GM23338 (cell line): ENCODE results near the gene TMEM187. TPM values are rescaled to one million over a fixed set of nuclear protein-coding genes. Genes with fewer than 3 reads are reported as not detected.

Source experiments
- ATAC-seq: fragments of 200-7000 bp; cut with Tn5 transposase; 3 replicates; pipeline ENCODE4 v1.9.1; 2020
- DNase-seq: peaks from one replicate; pipeline ENCODE4 v3.0.0-alpha.2; 2015; ENCODE audit warnings: low spot score
- H2AFZ ChIP-seq: fragments of 200-600 bp; sonication (generic); 2 replicates; pipeline ENCODE4 v1.8.0; 2016; ENCODE audit warnings: antibody characterized with exemption, mild to moderate bottlenecking, moderate library complexity
- H3F3A ChIP-seq: fragments of 200-600 bp; sonication (generic); replicated peaks from 2 replicates; pipeline ENCODE4 v1.8.0; 2017; ENCODE audit warnings: antibody characterized with exemption, mixed run types, low read depth
- H3K27ac ChIP-seq: fragments of 200-600 bp; sonication (generic); 2 replicates; pipeline ENCODE4 v1.6.1; 2016; ENCODE audit warnings: low read depth
- H3K27me3 ChIP-seq: fragments of 200-600 bp; sonication (generic); 2 replicates; pipeline ENCODE4 v1.8.0; 2016; ENCODE audit warnings: mild to moderate bottlenecking, mixed run types, moderate library complexity; ENCODE audit not compliant: insufficient read depth
- H3K36me3 ChIP-seq: fragments of 200-600 bp; sonication (generic); 2 replicates; pipeline ENCODE4 v1.8.0; 2016; ENCODE audit warnings: mild to moderate bottlenecking; ENCODE audit not compliant: insufficient read depth
- H3K4me1 ChIP-seq: fragments of 200-600 bp; sonication (generic); 2 replicates; pipeline ENCODE4 v1.8.0; 2016; ENCODE audit warnings: mild to moderate bottlenecking, moderate library complexity; ENCODE audit not compliant: insufficient read depth
- H3K4me2 ChIP-seq: fragments of 200-600 bp; sonication (generic); 2 replicates; pipeline ENCODE4 v1.7.1; 2017; ENCODE audit warnings: mixed run types
- H3K4me3 ChIP-seq: fragments of 200-600 bp; sonication (generic); 2 replicates; pipeline ENCODE4 v1.6.1; 2016; ENCODE audit warnings: mixed run types
- H3K79me2 ChIP-seq: fragments of 200-600 bp; sonication (generic); replicated peaks from 2 replicates; pipeline ENCODE4 v1.8.0; 2017; ENCODE audit warnings: mild to moderate bottlenecking; ENCODE audit not compliant: insufficient read depth
- H3K9me2 ChIP-seq: fragments of 200-600 bp; sonication (generic); 2 replicates; pipeline ENCODE4 v1.8.0; 2017; ENCODE audit not compliant: insufficient read depth
- H4K20me1 ChIP-seq: fragments of 200-600 bp; sonication (generic); replicated peaks from 2 replicates; pipeline ENCODE4 v1.8.0; 2017; ENCODE audit warnings: mild to moderate bottlenecking; ENCODE audit not compliant: insufficient read depth
- H3K27ac Mint-ChIP-seq: 2 replicates; pipeline ENCODE4 v1.8.0; 2020; ENCODE audit warnings: inconsistent platforms, mild to moderate bottlenecking, moderate library complexity, mixed read lengths
- H3K27me3 Mint-ChIP-seq: 3 replicates; pipeline ENCODE4 v1.8.0; 2022; ENCODE audit warnings: low read depth, mild to moderate bottlenecking, moderate library complexity, mixed read lengths, inconsistent platforms; ENCODE audit not compliant: insufficient read depth, poor library complexity
- H3K36me3 Mint-ChIP-seq: 3 replicates; pipeline ENCODE4 v1.8.0; 2021; ENCODE audit warnings: low read depth, mild to moderate bottlenecking, inconsistent platforms, moderate library complexity, mixed read lengths
- H3K4me1 Mint-ChIP-seq: 3 replicates; pipeline ENCODE4 v1.8.0; 2020; ENCODE audit warnings: mild to moderate bottlenecking, inconsistent platforms, mixed read lengths
- H3K4me3 Mint-ChIP-seq: 3 replicates; pipeline ENCODE4 v1.8.0; 2021; ENCODE audit warnings: moderate library complexity, mild to moderate bottlenecking, inconsistent platforms, mixed read lengths
- H3K9me3 Mint-ChIP-seq: 3 replicates; pipeline ENCODE4 v1.8.0; 2020; ENCODE audit warnings: moderate library complexity, mild to moderate bottlenecking, inconsistent platforms, mixed read lengths
- CREB1 ChIP-seq: fragments of 250-450 bp; sonication (Bioruptor Pico); IDR thresholded peaks from 2 replicates; pipeline ENCODE4 v1.5.0; 2020; ENCODE audit warnings: low read depth, mild to moderate bottlenecking, moderate library complexity
- ETS1 ChIP-seq: IDR thresholded peaks from 2 replicates; pipeline ENCODE4 v1.6.1; 2016; ENCODE audit warnings: antibody characterized with exemption
- EZH2 ChIP-seq: fragments of 200-600 bp; sonication (generic); IDR thresholded peaks from one replicate; pipeline ENCODE4 v1.8.0; 2017; ENCODE audit warnings: antibody characterized with exemption, mild to moderate bottlenecking, low read depth; ENCODE audit not compliant: unreplicated experiment
- EZH2phosphoT487 ChIP-seq: fragments of 200-600 bp; sonication (generic); IDR thresholded peaks from one replicate; pipeline ENCODE4 v1.8.1; 2018; ENCODE audit warnings: antibody characterized with exemption; ENCODE audit not compliant: unreplicated experiment
- JUNB ChIP-seq: IDR thresholded peaks from one replicate; pipeline ENCODE4 v1.6.1; 2016; ENCODE audit warnings: antibody characterized with exemption; ENCODE audit not compliant: unreplicated experiment
- NANOG ChIP-seq: IDR thresholded peaks from 2 replicates; pipeline ENCODE4 v1.6.1; 2016; ENCODE audit warnings: antibody characterized with exemption, borderline replicate concordance
- POLR2AphosphoS5 ChIP-seq: IDR thresholded peaks from 2 replicates; pipeline ENCODE4 v1.6.1; 2016; ENCODE audit warnings: antibody characterized with exemption, low read depth
- STAT1 ChIP-seq: IDR thresholded peaks from one replicate; pipeline ENCODE4 v1.6.1; 2016; ENCODE audit warnings: antibody characterized with exemption; ENCODE audit not compliant: unreplicated experiment
- ZNF114 ChIP-seq: fragments of 250-450 bp; sonication (Bioruptor Pico); IDR thresholded peaks from 2 replicates; pipeline ENCODE4 v1.5.0; 2020; ENCODE audit warnings: mild to moderate bottlenecking, moderate library complexity
- ZNF331 ChIP-seq: fragments of 250-450 bp; sonication (Bioruptor Pico); IDR thresholded peaks from 2 replicates; pipeline ENCODE4 v1.5.0; 2020; ENCODE audit warnings: low read depth, mild to moderate bottlenecking, moderate library complexity
- ZNF462 ChIP-seq: fragments of 250-450 bp; sonication (Bioruptor Pico); IDR thresholded peaks from 2 replicates; pipeline ENCODE4 v1.5.0; 2020; ENCODE audit warnings: mild to moderate bottlenecking, moderate library complexity
- polyA plus RNA-seq: library from polyadenylated mRNA; unstranded; fragments of >200 nt; fragmentation: Nextera tagmentation; extraction: Ambion mirVana; gene quantifications from 2 replicates; pipeline ENCODE4 v1.2.1, GENCODE V29; 2016
- total RNA-seq: library from RNA; depleted of rRNA; stranded (reverse); fragments of >200 nt; shearing (Covaris generic); gene quantifications from 2 replicates; pipeline ENCODE4 v1.2.3, GENCODE V29; 2014
- TF ChIP-seq, protein P1 (sequence below), 2 experiments: fragments of 200-600 bp in 1 of 2; sonication (generic) in 1 of 2; conservative IDR thresholded peaks; 2 replicates each; pipeline versions ENCODE4 v1.5.1 to v1.6.1; 2016 to 2017; ENCODE audit warnings: antibody characterized with exemption in 2 of 2, low read depth in 2 of 2, mild to moderate bottlenecking in 2 of 2, moderate library complexity in 1 of 2
- TF ChIP-seq, protein P2 (sequence below): IDR thresholded peaks from one replicate; pipeline ENCODE4 v1.6.1; 2018; ENCODE audit warnings: antibody characterized with exemption; ENCODE audit not compliant: unreplicated experiment

TMEM187 gene
- total and polyA plus RNA-seq, 2 experiments from 2014 or later, result 2.5 to 4.4 TPM

GRCh38 chrX:154010330-154011087 lies 38.0 kb downstream of the TMEM187 start:
- Histone ChIP-seq H3K4me1 (no peaks in the 10 kb centered on the region), H3K9me2 (no peaks in the 10 kb centered on the region), H3K27me3 (no peaks in the 10 kb centered on the region), H3K36me3 (no peaks in the 10 kb centered on the region), H3K4me3 (no peak overlapping the region), H3K27ac (no peak overlapping the region), H3K4me2 (no peak overlapping the region), H2AFZ (no peak overlapping the region), H4K20me1 (no peaks in the 10 kb centered on the region), H3F3A (no peaks in the 10 kb centered on the region), H3K79me2 (no peaks in the 10 kb centered on the region)
- peaks cover 2% of the 10 kb centered on the region for H3K27me3 Mint-ChIP-seq
- H3K27ac Mint-ChIP-seq, result no peak overlapping the region
- H3K36me3 Mint-ChIP-seq, result peaks cover 21% of the 10 kb centered on the region; the same call in 2 of the 3 replicates
- peaks cover 11% of the 10 kb centered on the region for H3K4me1 Mint-ChIP-seq
- TF ChIP-seq EZH2phosphoT487, result no peak
- no peak for TF ChIP-seq ZNF114
- TF ChIP-seq ETS1, result no peak
- TF ChIP-seq EZH2, result no peak
- TF ChIP-seq, protein P1, sequence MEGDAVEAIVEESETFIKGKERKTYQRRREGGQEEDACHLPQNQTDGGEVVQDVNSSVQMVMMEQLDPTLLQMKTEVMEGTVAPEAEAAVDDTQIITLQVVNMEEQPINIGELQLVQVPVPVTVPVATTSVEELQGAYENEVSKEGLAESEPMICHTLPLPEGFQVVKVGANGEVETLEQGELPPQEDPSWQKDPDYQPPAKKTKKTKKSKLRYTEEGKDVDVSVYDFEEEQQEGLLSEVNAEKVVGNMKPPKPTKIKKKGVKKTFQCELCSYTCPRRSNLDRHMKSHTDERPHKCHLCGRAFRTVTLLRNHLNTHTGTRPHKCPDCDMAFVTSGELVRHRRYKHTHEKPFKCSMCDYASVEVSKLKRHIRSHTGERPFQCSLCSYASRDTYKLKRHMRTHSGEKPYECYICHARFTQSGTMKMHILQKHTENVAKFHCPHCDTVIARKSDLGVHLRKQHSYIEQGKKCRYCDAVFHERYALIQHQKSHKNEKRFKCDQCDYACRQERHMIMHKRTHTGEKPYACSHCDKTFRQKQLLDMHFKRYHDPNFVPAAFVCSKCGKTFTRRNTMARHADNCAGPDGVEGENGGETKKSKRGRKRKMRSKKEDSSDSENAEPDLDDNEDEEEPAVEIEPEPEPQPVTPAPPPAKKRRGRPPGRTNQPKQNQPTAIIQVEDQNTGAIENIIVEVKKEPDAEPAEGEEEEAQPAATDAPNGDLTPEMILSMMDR (conservative IDR thresholded peaks at IDR 0.05; ENCODE audit: low read depth in 2 of 2), result no peak
- TF ChIP-seq POLR2AphosphoS5, result no peak
- no peak for TF ChIP-seq ZNF462 (CRISPR knock-in tag)
- no peak for TF ChIP-seq JUNB
- no peak for TF ChIP-seq ZNF331 (CRISPR knock-in tag)
- TF ChIP-seq, protein P2, sequence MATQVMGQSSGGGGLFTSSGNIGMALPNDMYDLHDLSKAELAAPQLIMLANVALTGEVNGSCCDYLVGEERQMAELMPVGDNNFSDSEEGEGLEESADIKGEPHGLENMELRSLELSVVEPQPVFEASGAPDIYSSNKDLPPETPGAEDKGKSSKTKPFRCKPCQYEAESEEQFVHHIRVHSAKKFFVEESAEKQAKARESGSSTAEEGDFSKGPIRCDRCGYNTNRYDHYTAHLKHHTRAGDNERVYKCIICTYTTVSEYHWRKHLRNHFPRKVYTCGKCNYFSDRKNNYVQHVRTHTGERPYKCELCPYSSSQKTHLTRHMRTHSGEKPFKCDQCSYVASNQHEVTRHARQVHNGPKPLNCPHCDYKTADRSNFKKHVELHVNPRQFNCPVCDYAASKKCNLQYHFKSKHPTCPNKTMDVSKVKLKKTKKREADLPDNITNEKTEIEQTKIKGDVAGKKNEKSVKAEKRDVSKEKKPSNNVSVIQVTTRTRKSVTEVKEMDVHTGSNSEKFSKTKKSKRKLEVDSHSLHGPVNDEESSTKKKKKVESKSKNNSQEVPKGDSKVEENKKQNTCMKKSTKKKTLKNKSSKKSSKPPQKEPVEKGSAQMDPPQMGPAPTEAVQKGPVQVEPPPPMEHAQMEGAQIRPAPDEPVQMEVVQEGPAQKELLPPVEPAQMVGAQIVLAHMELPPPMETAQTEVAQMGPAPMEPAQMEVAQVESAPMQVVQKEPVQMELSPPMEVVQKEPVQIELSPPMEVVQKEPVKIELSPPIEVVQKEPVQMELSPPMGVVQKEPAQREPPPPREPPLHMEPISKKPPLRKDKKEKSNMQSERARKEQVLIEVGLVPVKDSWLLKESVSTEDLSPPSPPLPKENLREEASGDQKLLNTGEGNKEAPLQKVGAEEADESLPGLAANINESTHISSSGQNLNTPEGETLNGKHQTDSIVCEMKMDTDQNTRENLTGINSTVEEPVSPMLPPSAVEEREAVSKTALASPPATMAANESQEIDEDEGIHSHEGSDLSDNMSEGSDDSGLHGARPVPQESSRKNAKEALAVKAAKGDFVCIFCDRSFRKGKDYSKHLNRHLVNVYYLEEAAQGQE, result no peak
- no peak for TF ChIP-seq STAT1
- TF ChIP-seq CREB1 (CRISPR knock-in tag), result no peak
- no peak for TF ChIP-seq NANOG
- H3K9me3 Mint-ChIP-seq, result no peaks in the 10 kb centered on the region
- DNase-seq (no peak), ATAC-seq (no peak)
- no peak overlapping the region for H3K4me3 Mint-ChIP-seq
